Thoracic aorta (tissue), 2 donors: Measurements from ENCODE around the gene FSTL4. TPM values are rescaled to one million over a fixed set of nuclear protein-coding genes. Genes with fewer than 3 reads are reported as not detected.

Source experiments
- ATAC-seq: fragments of 150-250 bp; one replicate; pipeline ENCODE4 v1.8.0; 2017; ENCODE audit warnings: low read depth; ENCODE audit not compliant: insufficient number of reproducible peaks, low FRiP score
- DNase-seq: peaks from one replicate; pipeline ENCODE4 v3.0.0-alpha.2; 2020; ENCODE audit warnings: low spot score
- H3K27ac ChIP-seq, 2 donors: fragments of 200-600 bp; sonication (generic); 1 replicate in 1 of 2; 2 replicates in 1 of 2; pipeline ENCODE4 v1.5.1; 2016; ENCODE audit warnings: mild to moderate bottlenecking in 2 of 2, moderate library complexity in 2 of 2
- H3K27me3 ChIP-seq: fragments of 200-600 bp; sonication (generic); replicated peaks from 2 replicates; pipeline ENCODE4 v1.6.0; 2016; ENCODE audit warnings: mild to moderate bottlenecking; ENCODE audit not compliant: insufficient read depth
- H3K36me3 ChIP-seq: fragments of 200-600 bp; sonication (generic); one replicate; pipeline ENCODE4 v1.5.1; 2016
- H3K4me1 ChIP-seq, 2 donors: fragments of 200-600 bp; sonication (generic); 1 replicate in 1 of 2; 2 replicates in 1 of 2; pipeline versions ENCODE4 v1.5.1 to v1.6.0; 2016; ENCODE audit warnings: low read depth in 2 of 2, mild to moderate bottlenecking in 1 of 2; ENCODE audit not compliant: control insufficient read depth in 1 of 2
- H3K4me3 ChIP-seq: fragments of 200-600 bp; sonication (generic); 2 replicates; pipeline ENCODE4 v1.5.1; 2016; ENCODE audit warnings: mild to moderate bottlenecking
- H3K9me3 ChIP-seq: fragments of 200-600 bp; sonication (generic); 2 replicates; pipeline ENCODE4 v1.5.1; 2016
- CTCF ChIP-seq: fragments of 200-600 bp; sonication (generic); IDR thresholded peaks from one replicate; pipeline ENCODE4 v1.5.1; 2019; ENCODE audit warnings: antibody characterized with exemption
- total RNA-seq, 2 donors: library from RNA; depleted of rRNA; stranded (reverse); fragments of >200 nt; gene quantifications; one replicate each; pipeline versions ENCODE4 v1.1.0 to v1.2.3, GENCODE V29; 2016

FSTL4 gene
- total RNA-seq, 2 donors from 2014 or later: not detected

GRCh38 chr5:133472829-133473228 lies 139.5 kb downstream of the FSTL4 start:
- H3K4me3 ChIP-seq: no peak overlapping the region
- H3K36me3 ChIP-seq: no peaks in the 10 kb centered on the region
- no peaks in the 10 kb centered on the region for H3K4me1 ChIP-seq
- H3K27ac ChIP-seq: no peak overlapping the region
- no peak for DNase-seq
- no peaks in the 10 kb centered on the region for H3K9me3 ChIP-seq
- no peak for TF ChIP-seq CTCF
- ATAC-seq: no peak
- no peaks in the 10 kb centered on the region for H3K27me3 ChIP-seq

GRCh38 chr5:133471699-133472098 lies 140.6 kb downstream of the FSTL4 start:
- Histone ChIP-seq H3K27ac (no peak overlapping the region), H3K4me3 (no peak overlapping the region), H3K9me3 (no peaks in the 10 kb centered on the region), H3K27me3 (no peaks in the 10 kb centered on the region), H3K4me1 (no peaks in the 10 kb centered on the region), H3K36me3 (no peaks in the 10 kb centered on the region)
- no peak for ATAC-seq
- no peak for TF ChIP-seq CTCF
- no peak for DNase-seq

GRCh38 chr5:133470841-133471240 lies 141.5 kb downstream of the FSTL4 start:
- no peak overlapping the region for H3K4me3 ChIP-seq
- ATAC-seq (no peak), DNase-seq (no peak)
- H3K9me3 ChIP-seq: no peaks in the 10 kb centered on the region
- H3K4me1 ChIP-seq: no peaks in the 10 kb centered on the region
- H3K27ac ChIP-seq: no peak overlapping the region
- H3K36me3 ChIP-seq: no peaks in the 10 kb centered on the region
- TF ChIP-seq CTCF: no peak
- no peaks in the 10 kb centered on the region for H3K27me3 ChIP-seq

- Histone ChIP-seq H3K27ac (no peak overlapping the region), H3K4me1 (no peaks in the 10 kb centered on the region), H3K36me3 (no peaks in the 10 kb centered on the region), H3K9me3 (no peaks in the 10 kb centered on the region), H3K4me3 (no peak overlapping the region), H3K27me3 (no peaks in the 10 kb centered on the region)
- no peak for TF ChIP-seq CTCF
- DNase-seq (no peak), ATAC-seq (no peak)
These were observed 142.5 kb downstream of the FSTL4 start for GRCh38 chr5:133469846-133470245.

- ATAC-seq (no peak), DNase-seq (no peak)
- Histone ChIP-seq H3K27me3 (no peaks in the 10 kb centered on the region), H3K4me1 (no peaks in the 10 kb centered on the region), H3K9me3 (no peaks in the 10 kb centered on the region), H3K27ac (no peak overlapping the region), H3K36me3 (no peaks in the 10 kb centered on the region), H3K4me3 (no peak overlapping the region)
- TF ChIP-seq CTCF: no peak
These were observed 143.1 kb downstream of the FSTL4 start for GRCh38 chr5:133469252-133469651.
